ENCODE measurements around the gene POU5F1.
"Not testable (repeated sequence)": the region's sequence is repeated elsewhere in the genome, so short reads cannot be mapped to it uniquely, and the experiment has no call there.

DNA sequence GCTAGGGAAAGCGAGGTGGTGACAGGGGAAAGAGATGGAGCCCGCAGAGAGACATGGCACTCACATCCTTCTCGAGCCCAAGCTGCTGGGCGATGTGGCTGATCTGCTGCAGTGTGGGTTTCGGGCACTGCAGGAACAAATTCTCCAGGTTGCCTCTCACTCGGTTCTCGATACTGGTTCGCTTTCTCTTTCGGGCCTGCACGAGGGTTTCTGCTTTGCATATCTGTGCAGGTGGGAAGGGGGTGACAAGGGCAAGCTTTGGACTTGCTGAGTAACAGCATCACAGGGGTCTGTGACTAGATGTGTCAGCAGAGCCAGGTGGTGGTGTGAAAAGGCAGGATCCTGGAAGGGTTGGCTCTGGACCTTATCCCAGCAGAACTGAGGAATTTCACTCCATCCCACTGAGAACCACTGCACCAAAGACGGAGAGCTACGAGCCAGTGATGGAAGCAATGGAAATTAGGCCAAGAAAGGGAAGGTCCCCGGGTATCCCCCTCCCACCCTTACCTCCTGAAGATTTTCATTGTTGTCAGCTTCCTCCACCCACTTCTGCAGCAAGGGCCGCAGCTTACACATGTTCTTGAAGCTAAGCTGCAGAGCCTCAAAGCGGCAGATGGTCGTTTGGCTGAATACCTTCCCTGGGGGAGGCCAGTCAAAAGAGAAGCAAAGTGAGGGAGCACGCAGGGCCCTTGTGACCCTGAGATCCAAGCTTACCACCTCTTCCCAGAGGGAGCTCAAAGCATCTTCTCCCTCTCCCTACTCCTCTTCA lies 5.2 kb downstream of the POU5F1 start:
- not testable (repeated sequence) for TF ChIP-seq USF2 (IDR thresholded peaks at IDR 0.05); ZSCAN20 (CRISPR knock-in tag; IDR thresholded peaks at IDR 0.05)
